Sigmoid colon (tissue), 7 donors: ENCODE results near the gene ROBO1. TPM values are rescaled to one million over a fixed set of nuclear protein-coding genes. Genes with fewer than 3 reads are reported as not detected.
"Not testable (repeated sequence)": the region's sequence is repeated elsewhere in the genome, so short reads cannot be mapped to it uniquely, and the experiment has no call there.

Source experiments
- DNase-seq: peaks from one replicate; pipeline ENCODE4 v3.0.0-alpha.2; 2019
- H3K27ac ChIP-seq, 4 donors: fragments of 200-600 bp; sonication (generic); one replicate each; pipeline ENCODE4 v1.5.1; 2016 to 2019; ENCODE audit warnings: mild to moderate bottlenecking in 1 of 4
- H3K27me3 ChIP-seq, 3 donors: fragments of 200-600 bp; sonication (generic); one replicate each; pipeline ENCODE4 v1.5.1; 2019; ENCODE audit warnings: mild to moderate bottlenecking in 1 of 3
- H3K36me3 ChIP-seq, 4 donors: fragments of 200-600 bp; sonication (generic); one replicate each; pipeline ENCODE4 v1.5.1; 2016 to 2019
- H3K4me1 ChIP-seq, 4 donors: fragments of 200-600 bp; sonication (generic); one replicate each; pipeline ENCODE4 v1.5.1; 2017 to 2019
- H3K4me3 ChIP-seq, 4 donors: fragments of 200-600 bp; sonication (generic); one replicate each; pipeline ENCODE4 v1.5.1; 2017 to 2019; ENCODE audit warnings: mild to moderate bottlenecking in 2 of 4, moderate library complexity in 1 of 4
- H3K9me3 ChIP-seq, 4 donors: fragments of 200-600 bp in 3 of 4; sonication (generic) in 3 of 4; one replicate each; pipeline versions ENCODE4 v1.5.1 to v1.6.1; 2013 to 2019
- EP300 ChIP-seq, 4 donors: sonication (generic); formaldehyde crosslinking; IDR thresholded peaks; one replicate each; pipeline ENCODE4 v1.6.1; 2017; ENCODE audit warnings: antibody characterized with exemption in 4 of 4
- POLR2A ChIP-seq, 2 donors: fragments of 450-650 bp; IDR thresholded peaks; one replicate each; pipeline ENCODE4 v1.6.1; 2016; ENCODE audit warnings: antibody characterized with exemption in 2 of 2, mild to moderate bottlenecking in 2 of 2, moderate library complexity in 2 of 2
- POLR2AphosphoS5 ChIP-seq, 4 donors: sonication (generic); formaldehyde crosslinking; IDR thresholded peaks; one replicate each; pipeline ENCODE4 v1.6.1; 2017; ENCODE audit warnings: antibody characterized with exemption in 4 of 4
- WGBS, 2 donors: extraction: QIAGEN DNeasy Blood & Tissue Kit; methylation state at CpG; one replicate each; pipeline ENCODE4 v1.1.7; 2013; 5-methylcytosine and 5-hydroxymethylcytosine counted together
- intact Hi-C: fragments of 100-400 bp; cut with DNase I; formaldehyde crosslinking; loops from one replicate; pipeline ENCODE4 v1.15.1; 2023
- polyA plus RNA-seq, 3 donors: library from polyadenylated mRNA; stranded (reverse); fragments of 200-250 nt; gene quantifications; one replicate each; pipeline ENCODE4 v1.2.3, GENCODE V29; 2013
- total RNA-seq, 4 donors: library from RNA; depleted of rRNA; stranded (reverse); fragments of >200 nt; gene quantifications; one replicate each; pipeline ENCODE4 v1.1.0, GENCODE V29; 2016
- TF ChIP-seq, protein P1 (sequence below), 4 experiments: fragments of 450-650 bp in 3 of 4; fragments of 200-600 bp in 1 of 4; IDR thresholded peaks; one replicate each; pipeline ENCODE4 v1.5.1; 2016 to 2019; ENCODE audit warnings: antibody characterized with exemption in 4 of 4, mild to moderate bottlenecking in 3 of 4, moderate library complexity in 2 of 4
- donor health status: healthy with polysubstance abuse.
- donor health status: Bipolar disorder and iron deficiency.
- donor health status: healthy.

ROBO1 gene
- total and polyA plus RNA-seq, 7 donors: 0.69 to 45.7 (median 32.4) TPM

DNA sequence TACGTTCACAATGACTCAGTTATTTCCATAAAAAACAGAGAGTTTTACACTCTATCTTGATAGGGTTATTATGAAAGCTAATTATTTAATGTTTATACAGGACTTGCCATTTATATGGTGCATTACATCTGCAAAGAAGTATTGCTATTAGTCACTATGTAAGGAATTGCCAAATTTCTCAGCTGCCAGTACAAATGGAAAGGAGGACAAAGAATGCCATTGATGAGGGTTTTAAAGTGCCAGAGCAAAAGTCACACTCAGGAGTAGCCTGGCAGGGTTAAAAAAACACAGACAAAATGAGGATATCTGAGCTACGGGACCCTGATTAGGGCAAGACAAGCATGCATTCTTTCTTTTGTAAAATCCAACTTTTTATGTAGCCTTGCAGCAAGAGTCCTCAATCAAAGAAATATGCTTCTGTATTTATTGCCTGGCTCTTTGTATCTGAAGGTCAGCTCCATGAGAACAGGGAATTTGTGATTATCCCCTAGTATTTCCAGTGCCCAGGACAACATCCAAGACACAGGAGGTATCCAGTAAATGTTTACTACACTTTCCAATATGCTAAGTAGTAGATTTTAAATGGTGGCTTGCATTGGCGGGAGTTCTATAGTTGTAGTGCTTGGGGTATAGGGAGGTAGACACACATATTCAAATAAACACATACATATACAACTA is 1013.6 kb downstream of the ROBO1 start:
- 69 to 80% methylated on average over 3 of the region's 3 CpGs for WGBS, 2 donors
- intact Hi-C loops: no loop called here
- H3K27ac ChIP-seq: no peak overlapping the region
- H3K4me1 ChIP-seq: peaks cover 0 to 17% (median 10%) of the 10 kb centered on the region in 4 donors
- no peak overlapping the region for H3K4me3 ChIP-seq
- H3K9me3 ChIP-seq: no peaks in the 10 kb centered on the region
- no peak for DNase-seq
- no peaks in the 10 kb centered on the region for H3K27me3 ChIP-seq
- H3K36me3 ChIP-seq: no peaks in the 10 kb centered on the region
- no peak for TF ChIP-seq POLR2AphosphoS5 (IDR thresholded peaks at IDR 0.05)
- TF ChIP-seq EP300 (IDR thresholded peaks at IDR 0.05): no peak
- TF ChIP-seq, protein P1, sequence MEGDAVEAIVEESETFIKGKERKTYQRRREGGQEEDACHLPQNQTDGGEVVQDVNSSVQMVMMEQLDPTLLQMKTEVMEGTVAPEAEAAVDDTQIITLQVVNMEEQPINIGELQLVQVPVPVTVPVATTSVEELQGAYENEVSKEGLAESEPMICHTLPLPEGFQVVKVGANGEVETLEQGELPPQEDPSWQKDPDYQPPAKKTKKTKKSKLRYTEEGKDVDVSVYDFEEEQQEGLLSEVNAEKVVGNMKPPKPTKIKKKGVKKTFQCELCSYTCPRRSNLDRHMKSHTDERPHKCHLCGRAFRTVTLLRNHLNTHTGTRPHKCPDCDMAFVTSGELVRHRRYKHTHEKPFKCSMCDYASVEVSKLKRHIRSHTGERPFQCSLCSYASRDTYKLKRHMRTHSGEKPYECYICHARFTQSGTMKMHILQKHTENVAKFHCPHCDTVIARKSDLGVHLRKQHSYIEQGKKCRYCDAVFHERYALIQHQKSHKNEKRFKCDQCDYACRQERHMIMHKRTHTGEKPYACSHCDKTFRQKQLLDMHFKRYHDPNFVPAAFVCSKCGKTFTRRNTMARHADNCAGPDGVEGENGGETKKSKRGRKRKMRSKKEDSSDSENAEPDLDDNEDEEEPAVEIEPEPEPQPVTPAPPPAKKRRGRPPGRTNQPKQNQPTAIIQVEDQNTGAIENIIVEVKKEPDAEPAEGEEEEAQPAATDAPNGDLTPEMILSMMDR (IDR thresholded peaks at IDR 0.05): no peak
- TF ChIP-seq POLR2A (IDR thresholded peaks at IDR 0.05): no peak

DNA sequence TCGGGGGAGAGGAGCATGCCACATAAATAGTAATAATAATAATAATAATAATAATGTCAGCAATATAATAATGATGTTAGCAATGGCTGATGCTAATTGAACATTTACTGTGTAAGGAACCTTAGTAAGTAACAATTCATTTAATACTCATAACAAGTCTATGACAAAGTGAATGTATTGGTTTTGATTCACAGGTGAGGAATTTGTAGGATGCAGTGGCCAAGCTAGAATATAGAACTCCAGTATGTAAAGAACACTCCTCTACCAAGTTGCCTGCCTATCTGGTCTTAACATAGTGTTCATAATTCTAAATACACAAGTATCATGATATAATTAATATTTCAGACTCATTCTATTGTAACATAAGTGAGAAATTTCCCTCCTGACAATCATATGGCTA is 1016.5 kb downstream of the ROBO1 start:
- intact Hi-C loops: no loop called here
- Histone ChIP-seq H3K9me3 (no peaks in the 10 kb centered on the region), H3K27ac (no peak overlapping the region), H3K27me3 (no peaks in the 10 kb centered on the region), H3K36me3 (no peaks in the 10 kb centered on the region), H3K4me3 (no peak overlapping the region), H3K4me1 (peaks cover 0 to 9% (median 6%) of the 10 kb centered on the region in 4 donors)
- WGBS, 2 donors: 71 to 83% methylated on average over 1 of the region's 1 CpG
- TF ChIP-seq POLR2A (IDR thresholded peaks at IDR 0.05) (no peak), EP300 (IDR thresholded peaks at IDR 0.05) (no peak), POLR2AphosphoS5 (IDR thresholded peaks at IDR 0.05) (no peak)
- TF ChIP-seq, protein P1 (IDR thresholded peaks at IDR 0.05): no peak
- no peak for DNase-seq

DNA sequence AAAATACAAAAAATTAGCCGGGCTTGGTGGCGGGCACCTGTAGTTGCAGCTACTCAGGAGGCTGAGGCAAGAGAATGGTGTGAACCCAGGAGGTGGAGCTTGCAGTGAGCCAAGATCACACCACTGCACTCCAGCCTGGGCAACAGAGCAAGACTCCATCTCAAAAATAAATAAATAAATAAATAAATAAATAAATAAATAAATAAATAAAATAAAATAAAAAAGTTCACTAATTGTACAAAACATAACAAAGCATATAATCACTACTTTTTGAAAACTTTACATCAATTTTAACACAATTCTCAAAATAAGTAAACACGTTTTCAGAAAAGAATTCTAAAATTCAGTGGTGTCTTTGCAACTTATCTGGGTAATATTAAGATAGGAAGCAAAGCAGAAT is 1017.5 kb downstream of the ROBO1 start:
- H3K27me3 ChIP-seq, H3K4me3 ChIP-seq, H3K27ac ChIP-seq, H3K36me3 ChIP-seq, H3K9me3 ChIP-seq, intact Hi-C loops, H3K4me1 ChIP-seq, DNase-seq: not testable (repeated sequence)
- WGBS, 2 donors: 87 to 89% methylated on average over 3 of the region's 3 CpGs

DNA sequence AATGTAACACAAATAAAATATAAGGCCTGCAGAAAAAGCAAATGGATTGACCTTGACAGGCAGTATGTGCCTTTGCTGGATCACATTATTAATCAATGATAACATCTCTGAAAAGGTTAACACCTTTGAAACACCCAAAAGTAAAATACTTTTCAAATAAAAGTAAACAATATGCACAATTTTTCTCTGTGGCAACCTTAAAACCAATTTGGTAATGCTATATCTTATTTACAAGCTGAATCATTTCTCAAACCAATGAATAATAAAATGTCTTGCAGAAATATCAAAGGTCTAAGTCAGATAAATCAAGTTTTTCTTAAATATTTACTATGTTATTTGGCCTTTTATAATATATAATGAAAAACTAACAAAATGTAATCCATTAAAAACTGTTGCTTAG is 1018.7 kb downstream of the ROBO1 start:
- no peak for TF ChIP-seq EP300 (IDR thresholded peaks at IDR 0.05)
- no peak for TF ChIP-seq POLR2A (IDR thresholded peaks at IDR 0.05)
- no peak for TF ChIP-seq POLR2AphosphoS5 (IDR thresholded peaks at IDR 0.05)
- TF ChIP-seq, protein P1 (IDR thresholded peaks at IDR 0.05): no peak
- H3K36me3 ChIP-seq: no peaks in the 10 kb centered on the region
- DNase-seq: no peak
- no peak overlapping the region for H3K27ac ChIP-seq
- H3K9me3 ChIP-seq: no peaks in the 10 kb centered on the region
- intact Hi-C loops: no loop called here
- peaks cover 0 to 5% (median 3%) of the 10 kb centered on the region in 4 donors for H3K4me1 ChIP-seq
- no peak overlapping the region for H3K4me3 ChIP-seq
- no peaks in the 10 kb centered on the region for H3K27me3 ChIP-seq

DNA sequence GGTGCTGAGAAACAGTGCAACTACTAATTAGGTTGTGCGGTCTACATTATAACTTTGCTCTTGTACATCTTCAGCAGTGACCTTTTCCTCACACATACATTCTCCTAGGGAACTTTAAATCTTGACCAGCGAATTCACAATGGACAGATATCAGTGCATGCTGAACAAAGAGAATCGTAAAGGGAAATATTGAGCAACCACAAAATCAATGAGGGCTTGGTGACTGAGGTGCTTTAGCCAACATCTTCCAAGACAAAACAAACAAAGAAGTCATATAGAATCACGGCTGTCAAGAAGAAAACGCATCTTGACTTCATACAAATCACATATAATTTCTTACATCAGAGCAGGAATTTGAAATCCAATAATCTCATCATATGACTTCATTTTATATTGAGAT is 1022.0 kb downstream of the ROBO1 start:
- no peak for TF ChIP-seq POLR2AphosphoS5 (IDR thresholded peaks at IDR 0.05)
- TF ChIP-seq, protein P1 (IDR thresholded peaks at IDR 0.05): no peak
- TF ChIP-seq EP300 (IDR thresholded peaks at IDR 0.05): no peak
- no peak for TF ChIP-seq POLR2A (IDR thresholded peaks at IDR 0.05)
- WGBS, 2 donors: 76 to 82% methylated on average over 5 of the region's 5 CpGs
- H3K4me3 ChIP-seq: no peak overlapping the region
- intact Hi-C loops: no loop called here
- DNase-seq: no peak
- no peaks in the 10 kb centered on the region for H3K4me1 ChIP-seq
- no peak overlapping the region for H3K27ac ChIP-seq
- no peaks in the 10 kb centered on the region for H3K27me3 ChIP-seq
- no peaks in the 10 kb centered on the region for H3K36me3 ChIP-seq
- H3K9me3 ChIP-seq: no peaks in the 10 kb centered on the region
